ENCODE data around the gene CFAP141. TPM values are rescaled to one million over a fixed set of nuclear protein-coding genes. Genes with fewer than 3 reads are reported as not detected.

CFAP141 gene
- total and polyA plus RNA-seq, 4 donors, result not detected

- Histone ChIP-seq H3K36me3 (ENCODE audit: control insufficient read depth in 4 of 4, insufficient read depth in 3 of 4, low read depth in 1 of 4, low read length in 3 of 4) (peaks cover 0 to 4% (median 1%) of the 10 kb centered on the region in 4 donors), H3K4me1 (ENCODE audit: control insufficient read depth in 4 of 4, insufficient read depth in 4 of 4, low read length in 3 of 4) (peaks cover 14 to 53% (median 44%) of the 10 kb centered on the region in 4 donors), H3K27ac (ENCODE audit: low read depth in 1 of 2, low read length in 2 of 2) (peak overlapping the region; percentile 62 to 72), H3K9me3 (ENCODE audit: control insufficient read depth in 4 of 4, low read length in 3 of 4) (no peaks in the 10 kb centered on the region), H3K4me3 (ENCODE audit: low read depth in 1 of 3, low read length in 3 of 3) (peak overlapping the region in 1 of 3 donors; percentile 44), H3K27me3 (ENCODE audit: control insufficient read depth in 4 of 4, insufficient read depth in 4 of 4, low read length in 3 of 4) (no peaks in the 10 kb centered on the region), H3K9ac (ENCODE audit: low read depth in 1 of 2, low read length in 2 of 2) (peak overlapping the region in 1 of 2 donors; percentile 76)
- no peak for DNase-seq (ENCODE audit: low spot score)
- TF ChIP-seq JUND (IDR thresholded peaks at IDR 0.05) (peak in 1 of 2 donors; percentile 57), YY1 (IDR thresholded peaks at IDR 0.05) (peak; percentile 69), RXRA (IDR thresholded peaks at IDR 0.05) (peak; percentile 82 to 85), GABPA (IDR thresholded peaks at IDR 0.05 in 1 of 2, conservative IDR thresholded peaks at IDR 0.05 in 1 of 2) (peak in 1 of 2 donors; percentile 71), SP1 (IDR thresholded peaks at IDR 0.05) (peak; percentile 94), FOXA2 (IDR thresholded peaks at IDR 0.05) (peak; percentile 91), HNF4G (IDR thresholded peaks at IDR 0.05) (peak; percentile 44), RAD21 (IDR thresholded peaks at IDR 0.05) (peak; percentile 38 to 56), FOXA1 (IDR thresholded peaks at IDR 0.05) (peak; percentile 84), REST (IDR thresholded peaks at IDR 0.05) (peak; percentile 90), ZBTB33 (IDR thresholded peaks at IDR 0.05) (peak; percentile 33), ATF3 (IDR thresholded peaks at IDR 0.05) (no peak), NR2F2 (IDR thresholded peaks at IDR 0.05) (peak; percentile 20), HNF4A (conservative IDR thresholded peaks at IDR 0.05) (peak; percentile 79 to 80)
- TF ChIP-seq, protein P1, sequence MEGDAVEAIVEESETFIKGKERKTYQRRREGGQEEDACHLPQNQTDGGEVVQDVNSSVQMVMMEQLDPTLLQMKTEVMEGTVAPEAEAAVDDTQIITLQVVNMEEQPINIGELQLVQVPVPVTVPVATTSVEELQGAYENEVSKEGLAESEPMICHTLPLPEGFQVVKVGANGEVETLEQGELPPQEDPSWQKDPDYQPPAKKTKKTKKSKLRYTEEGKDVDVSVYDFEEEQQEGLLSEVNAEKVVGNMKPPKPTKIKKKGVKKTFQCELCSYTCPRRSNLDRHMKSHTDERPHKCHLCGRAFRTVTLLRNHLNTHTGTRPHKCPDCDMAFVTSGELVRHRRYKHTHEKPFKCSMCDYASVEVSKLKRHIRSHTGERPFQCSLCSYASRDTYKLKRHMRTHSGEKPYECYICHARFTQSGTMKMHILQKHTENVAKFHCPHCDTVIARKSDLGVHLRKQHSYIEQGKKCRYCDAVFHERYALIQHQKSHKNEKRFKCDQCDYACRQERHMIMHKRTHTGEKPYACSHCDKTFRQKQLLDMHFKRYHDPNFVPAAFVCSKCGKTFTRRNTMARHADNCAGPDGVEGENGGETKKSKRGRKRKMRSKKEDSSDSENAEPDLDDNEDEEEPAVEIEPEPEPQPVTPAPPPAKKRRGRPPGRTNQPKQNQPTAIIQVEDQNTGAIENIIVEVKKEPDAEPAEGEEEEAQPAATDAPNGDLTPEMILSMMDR (IDR thresholded peaks at IDR 0.05; ENCODE audit: low read depth, low read length, missing input control), result no peak
- TF ChIP-seq, protein P2, sequence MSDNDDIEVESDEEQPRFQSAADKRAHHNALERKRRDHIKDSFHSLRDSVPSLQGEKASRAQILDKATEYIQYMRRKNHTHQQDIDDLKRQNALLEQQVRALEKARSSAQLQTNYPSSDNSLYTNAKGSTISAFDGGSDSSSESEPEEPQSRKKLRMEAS (IDR thresholded peaks at IDR 0.05), result no peak
- 31% methylated on average over 10 of the region's 10 CpGs for WGBS
These were observed 27.0 kb downstream of the CFAP141 start for GRCh38 chr1:154178911-154179811.
